CD1c-positive myeloid dendritic cell (primary cell): Measurements from ENCODE around the gene SLC25A3.
"Not testable (repeated sequence)": the region's sequence is repeated elsewhere in the genome, so short reads cannot be mapped to it uniquely, and the experiment has no call there.

Source experiments
- DNase-seq: peaks from one replicate; pipeline ENCODE4 v3.0.0-alpha.2; 2016; ENCODE audit errors: extremely low spot score

The SLC25A3 gene

DNA sequence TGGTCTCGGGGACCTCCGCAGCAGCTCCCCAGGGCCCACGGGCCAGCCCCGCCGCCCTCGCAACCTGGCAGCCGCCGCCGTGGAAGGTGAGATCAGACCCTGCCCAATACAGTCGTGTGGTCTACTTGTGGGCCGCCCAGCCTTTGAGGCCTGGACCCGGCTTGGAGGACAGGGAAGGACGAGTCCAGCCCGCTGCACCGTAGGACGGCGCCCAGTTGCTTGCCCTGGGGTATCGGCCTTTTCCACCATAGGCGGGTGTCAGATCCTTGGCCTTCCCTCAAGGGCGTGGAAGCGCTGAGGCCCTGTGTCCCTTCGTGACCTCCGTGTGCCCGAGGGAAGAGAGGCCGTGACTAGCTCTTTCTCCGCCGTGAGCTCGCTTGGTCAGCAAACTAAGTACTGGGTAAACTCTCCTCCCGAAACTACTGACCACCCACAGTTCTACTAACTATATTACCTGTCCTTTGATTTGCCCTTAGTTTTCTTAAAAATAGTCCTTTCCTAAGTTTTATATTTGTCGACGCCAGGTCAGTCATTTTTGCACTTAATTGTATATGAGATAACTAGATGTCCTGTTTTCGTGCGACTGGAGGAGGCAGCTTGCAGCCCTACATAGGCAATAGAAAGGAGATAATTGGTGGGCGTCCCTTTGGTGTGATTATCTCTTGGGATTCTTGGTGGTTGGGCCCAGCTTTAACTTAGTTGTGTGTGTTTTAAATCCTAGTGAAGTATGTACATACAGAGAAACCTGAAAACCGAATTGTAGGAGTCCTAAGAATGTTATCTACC, 757 bp downstream of the SLC25A3 start:
- peak; percentile 57 for DNase-seq

DNA sequence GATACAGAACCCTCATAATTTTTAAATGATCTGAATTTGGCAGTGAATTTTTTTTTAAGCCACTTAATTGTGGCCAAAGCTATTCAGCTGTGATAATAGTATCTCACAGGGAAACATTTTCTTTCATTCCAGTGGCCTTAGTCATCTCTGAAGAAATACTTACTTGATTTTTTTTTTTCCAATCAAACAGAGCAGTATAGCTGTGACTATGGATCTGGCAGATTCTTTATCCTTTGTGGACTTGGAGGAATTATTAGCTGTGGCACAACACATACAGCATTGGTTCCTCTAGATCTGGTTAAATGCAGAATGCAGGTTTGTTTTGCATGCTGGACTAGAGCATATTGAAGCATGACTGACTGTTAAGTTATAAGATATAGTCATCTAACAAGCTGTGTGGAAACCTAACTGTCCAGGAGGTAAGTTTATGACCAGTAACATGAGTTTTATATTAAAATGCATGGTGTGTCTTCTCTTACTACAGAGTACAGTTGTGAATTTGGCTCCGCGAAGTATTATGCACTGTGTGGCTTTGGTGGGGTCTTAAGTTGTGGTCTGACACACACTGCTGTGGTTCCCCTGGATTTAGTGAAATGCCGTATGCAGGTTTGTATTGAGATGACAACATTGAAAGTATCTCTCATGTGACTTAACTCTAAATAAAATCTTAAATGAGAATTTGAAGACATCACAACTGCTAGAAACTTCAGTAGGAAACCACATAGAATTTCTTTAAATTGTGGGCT, 1.9 kb downstream of the SLC25A3 start:
- no peak for DNase-seq

DNA sequence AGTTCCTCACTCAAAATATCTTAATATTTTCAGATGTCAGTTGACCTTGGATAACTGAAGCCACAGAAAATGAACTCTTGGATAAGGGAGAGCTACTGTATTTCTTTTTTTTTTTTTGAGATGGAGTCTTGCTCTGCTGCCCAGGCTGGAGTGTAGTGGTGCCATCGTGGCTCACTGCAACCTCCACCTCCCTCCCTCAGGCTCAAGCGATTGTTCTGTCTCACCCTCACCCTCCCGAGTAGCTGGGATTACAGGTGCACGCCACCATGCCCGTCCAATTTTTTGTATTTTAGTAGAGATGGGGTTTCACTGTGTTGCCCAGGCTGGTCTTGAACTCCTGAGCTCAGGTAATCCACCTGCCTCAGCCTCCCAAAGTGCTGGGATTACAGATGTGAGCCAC, 3.8 kb downstream of the SLC25A3 start:
- not testable (repeated sequence) for DNase-seq

DNA sequence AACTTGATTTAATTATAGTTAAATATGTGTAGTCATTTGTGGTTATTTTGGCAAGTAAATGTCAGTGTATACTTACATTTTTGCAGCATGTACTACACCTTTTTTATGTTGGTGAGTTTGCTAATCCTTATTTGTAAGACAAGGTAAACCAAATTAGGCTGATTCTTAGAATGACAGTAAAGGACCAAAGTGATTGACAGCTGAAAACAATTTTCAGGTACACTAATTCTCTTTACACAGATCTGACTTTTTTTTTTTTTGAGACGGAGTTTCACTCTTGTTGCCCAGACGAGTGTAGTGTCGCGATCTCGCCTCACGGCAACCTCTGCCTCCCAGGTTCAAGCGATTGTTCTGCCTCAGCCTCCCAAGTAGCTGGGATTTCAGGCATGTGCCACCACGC, 8.4 kb downstream of the SLC25A3 start:
- DNase-seq = no peak

DNA sequence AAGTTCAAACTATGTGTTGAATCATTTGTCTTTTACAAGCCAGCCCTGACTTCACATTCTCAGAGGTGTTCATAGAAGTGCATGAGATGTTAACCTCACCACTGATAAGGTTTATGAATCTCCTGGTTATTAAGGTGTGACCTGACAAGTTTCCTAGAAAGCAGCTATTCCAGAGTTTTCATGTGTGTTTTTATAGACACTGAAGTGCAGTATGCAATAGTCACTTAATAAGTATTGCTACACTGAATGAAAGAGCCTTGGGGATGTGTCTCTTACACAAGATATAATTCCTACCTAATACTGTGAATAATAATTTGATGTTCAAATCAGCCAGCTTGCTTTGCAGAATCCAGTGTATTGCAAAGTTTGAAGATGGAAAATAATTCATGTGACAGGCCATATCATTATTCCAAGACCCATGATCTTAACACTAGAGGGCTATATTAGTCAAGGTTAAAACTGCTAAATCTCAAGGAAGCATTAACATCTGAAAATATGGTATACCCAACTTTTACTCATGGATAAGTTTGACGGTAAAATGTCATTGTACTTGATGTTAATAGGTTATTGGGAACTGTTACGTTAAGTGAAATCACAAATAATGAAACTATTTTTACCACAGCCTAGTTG, 13.0 kb downstream of the SLC25A3 start:
- no peak for DNase-seq

DNA sequence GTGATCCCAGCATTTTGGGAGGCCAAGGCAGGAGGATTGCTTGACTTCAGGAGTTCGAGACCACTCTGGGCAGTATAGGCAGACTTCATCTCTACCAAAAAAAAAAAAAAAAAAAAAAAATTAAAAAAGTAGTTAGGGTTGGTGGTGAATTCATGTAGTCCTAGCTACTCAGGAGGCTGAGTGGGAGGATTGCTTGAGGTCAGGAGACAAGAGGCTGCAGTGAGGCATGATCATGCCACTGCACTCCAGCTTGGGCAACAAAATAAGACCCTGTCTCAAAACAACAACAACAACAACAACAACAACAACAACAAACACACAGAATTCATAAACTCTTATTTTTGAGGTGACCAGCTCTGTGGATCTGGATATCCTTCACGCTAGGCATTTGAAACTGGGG, 17.1 kb downstream of the SLC25A3 start:
- no peak for DNase-seq

DNA sequence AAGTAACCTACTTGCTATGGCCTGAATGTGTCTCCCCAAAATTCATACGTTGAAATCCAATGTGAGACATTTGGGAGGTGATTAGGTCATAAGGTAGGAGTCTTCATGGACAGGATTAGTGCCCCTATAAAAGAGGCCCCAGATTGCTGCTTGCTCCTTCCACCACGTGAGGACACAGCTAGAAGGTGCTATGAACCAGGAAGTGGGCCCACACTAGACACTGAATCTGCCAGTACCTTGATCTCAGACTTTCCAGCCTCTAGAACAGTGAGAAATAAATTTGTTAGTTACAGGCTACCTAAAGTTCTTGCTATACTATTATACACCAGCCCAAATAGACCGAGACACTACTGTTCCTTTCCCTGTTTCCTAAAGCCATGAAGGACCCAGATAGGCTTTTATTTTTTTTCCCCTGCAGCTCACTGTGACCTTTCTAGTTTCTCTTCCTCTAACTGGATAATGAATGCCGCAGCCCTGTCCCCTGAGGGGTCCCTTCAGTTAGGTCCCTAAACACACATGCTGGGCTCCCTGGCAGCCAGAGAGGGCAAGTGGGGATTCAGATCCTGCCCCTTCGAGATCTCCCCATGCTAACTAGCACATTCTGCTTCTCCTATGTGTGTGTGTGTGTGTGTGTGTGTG, 19.3 kb downstream of the SLC25A3 start:
- DNase-seq = peak; percentile 63

DNA sequence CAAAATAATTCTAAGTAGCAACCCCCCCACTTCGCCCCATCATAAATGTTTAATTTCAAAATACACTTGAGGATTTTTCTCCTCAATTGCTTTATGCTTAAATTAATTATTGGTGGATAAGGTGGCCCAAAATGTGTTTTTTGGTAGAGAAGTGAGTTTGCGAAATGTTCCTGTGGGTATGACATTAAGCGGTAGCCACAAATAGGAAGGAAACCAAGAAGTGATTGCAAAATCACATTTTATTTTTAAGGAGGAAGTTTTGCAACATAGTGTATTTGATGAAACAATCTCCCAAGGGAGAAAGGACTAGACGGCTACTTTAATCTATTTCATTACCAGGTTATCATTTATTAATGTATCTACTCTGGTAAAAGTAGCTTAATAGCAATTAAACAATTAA, 25.5 kb downstream of the SLC25A3 start:
- DNase-seq = peak; percentile 88

DNA sequence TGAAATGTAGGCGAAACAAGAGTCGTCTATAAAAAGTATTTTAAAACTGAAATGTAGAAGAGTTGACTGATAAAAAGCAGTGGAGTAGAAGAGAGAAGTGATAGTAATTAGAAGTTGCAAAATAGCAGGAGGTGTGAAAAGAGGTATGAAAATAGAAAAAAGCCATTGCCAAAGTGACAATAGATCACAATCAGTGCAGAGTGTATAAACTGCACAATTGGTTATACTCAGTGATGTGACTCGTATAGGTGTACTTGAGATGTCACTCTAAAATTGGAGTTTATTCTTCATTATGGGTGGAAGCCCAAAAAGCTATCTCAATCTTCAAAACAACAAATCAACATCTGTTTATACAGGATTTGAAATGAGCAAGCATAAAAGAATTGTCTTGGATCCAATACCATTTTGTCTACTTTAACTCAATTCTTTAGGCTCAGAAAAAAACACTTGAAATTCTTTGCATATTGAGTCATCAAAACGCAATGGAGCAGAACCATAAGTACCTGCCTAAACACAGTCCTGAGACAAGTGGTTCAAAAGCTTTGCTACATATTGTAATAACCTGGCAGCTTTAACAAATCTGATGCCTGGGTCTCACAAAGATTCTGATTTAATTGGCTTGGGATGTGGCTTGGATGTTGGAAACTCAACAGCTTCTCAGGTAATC, 42.3 kb downstream of the SLC25A3 start:
- DNase-seq = no peak

DNA sequence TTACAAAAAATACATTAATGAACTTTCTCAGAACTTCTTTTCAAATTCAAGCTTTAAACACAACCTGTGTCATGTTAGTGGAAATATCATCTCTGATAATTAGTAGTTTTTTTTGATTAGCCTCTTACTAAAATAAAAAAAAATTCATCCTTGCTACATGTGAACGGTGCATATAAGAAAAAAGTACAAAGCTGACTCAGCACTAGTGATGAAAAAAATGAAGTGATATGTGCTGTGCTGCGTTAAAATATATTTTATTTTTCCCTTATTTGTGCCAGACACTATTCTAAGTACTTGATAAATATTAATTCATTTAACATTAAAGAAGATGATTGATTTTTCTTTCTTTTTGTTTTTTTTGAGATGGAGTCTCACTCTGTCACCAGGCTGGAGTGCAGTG, 43.6 kb downstream of the SLC25A3 start:
- no peak for DNase-seq

DNA sequence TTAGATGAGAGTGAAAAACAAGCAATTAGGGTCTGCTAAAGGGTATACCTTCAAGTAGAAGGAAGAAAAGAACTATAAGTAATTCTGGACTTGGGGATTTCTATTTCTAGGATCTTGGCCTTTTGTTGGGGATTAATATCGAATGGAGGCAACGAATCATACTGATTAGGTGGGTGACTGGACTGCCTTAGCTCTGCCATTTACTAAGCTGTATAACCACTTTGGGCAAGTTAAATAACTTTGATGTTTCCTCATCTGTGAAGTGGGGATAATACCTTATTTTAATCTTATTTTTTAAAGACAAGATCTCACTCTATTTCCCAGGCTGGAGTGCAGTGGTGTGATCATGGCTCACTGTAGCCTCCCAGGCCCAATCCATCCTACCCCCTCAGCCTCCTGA, 44.5 kb downstream of the SLC25A3 start:
- no peak for DNase-seq

DNA sequence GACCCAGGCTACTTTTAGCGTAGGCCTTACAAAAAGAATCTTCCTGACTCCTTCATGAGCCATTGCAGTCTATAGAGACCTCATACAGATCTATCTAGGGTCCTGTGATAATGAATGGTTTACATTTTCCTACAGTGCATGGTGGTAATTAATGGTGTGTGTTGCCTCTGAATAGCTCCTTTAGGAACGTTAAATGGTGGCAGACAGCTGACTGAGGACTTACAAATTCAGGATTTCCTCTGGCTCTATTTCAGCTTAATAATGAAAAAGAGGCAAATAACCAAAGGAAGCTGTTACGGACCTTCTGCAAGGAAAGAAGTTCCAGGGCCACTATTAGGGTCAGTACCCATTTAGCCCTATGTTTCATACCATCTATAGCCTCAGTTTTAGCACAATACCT, 46.0 kb downstream of the SLC25A3 start:
- DNase-seq = no peak

DNA sequence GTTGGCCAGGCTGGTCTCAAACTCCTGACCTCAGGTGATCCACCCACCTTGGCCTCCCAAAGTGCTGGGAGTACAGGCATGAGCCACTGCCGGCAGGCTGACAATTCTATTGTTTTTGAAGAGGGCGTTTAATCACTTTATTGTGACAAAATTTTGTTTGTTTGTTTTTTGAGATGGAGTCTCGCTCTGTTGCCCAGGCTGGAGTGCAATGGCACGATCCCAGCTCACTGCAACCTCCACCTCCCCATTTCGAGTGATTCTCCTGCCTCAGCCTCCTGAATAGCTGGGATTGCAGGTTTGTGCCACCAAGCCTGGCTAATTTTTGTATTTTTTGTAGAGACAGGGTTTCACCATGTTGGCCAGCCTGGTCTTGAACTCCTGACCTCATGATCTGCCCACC, 49.3 kb downstream of the SLC25A3 start:
- DNase-seq = not testable (repeated sequence)

DNA sequence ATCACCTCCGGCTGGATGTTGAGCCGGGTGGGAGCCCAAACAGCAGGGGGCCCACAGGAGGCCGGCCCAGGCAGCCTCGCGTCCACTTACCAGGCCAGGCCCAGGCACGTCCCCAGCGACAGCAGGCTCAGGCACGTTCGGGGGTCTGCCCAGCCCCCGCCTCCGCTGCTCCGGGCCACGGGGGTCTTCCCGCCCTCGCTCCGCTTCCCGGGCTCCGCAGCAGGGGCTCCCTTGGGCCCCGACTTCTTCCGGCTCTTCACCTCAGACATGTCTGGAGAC, 50.9 kb downstream of the SLC25A3 start:
- DNase-seq = no peak

DNA sequence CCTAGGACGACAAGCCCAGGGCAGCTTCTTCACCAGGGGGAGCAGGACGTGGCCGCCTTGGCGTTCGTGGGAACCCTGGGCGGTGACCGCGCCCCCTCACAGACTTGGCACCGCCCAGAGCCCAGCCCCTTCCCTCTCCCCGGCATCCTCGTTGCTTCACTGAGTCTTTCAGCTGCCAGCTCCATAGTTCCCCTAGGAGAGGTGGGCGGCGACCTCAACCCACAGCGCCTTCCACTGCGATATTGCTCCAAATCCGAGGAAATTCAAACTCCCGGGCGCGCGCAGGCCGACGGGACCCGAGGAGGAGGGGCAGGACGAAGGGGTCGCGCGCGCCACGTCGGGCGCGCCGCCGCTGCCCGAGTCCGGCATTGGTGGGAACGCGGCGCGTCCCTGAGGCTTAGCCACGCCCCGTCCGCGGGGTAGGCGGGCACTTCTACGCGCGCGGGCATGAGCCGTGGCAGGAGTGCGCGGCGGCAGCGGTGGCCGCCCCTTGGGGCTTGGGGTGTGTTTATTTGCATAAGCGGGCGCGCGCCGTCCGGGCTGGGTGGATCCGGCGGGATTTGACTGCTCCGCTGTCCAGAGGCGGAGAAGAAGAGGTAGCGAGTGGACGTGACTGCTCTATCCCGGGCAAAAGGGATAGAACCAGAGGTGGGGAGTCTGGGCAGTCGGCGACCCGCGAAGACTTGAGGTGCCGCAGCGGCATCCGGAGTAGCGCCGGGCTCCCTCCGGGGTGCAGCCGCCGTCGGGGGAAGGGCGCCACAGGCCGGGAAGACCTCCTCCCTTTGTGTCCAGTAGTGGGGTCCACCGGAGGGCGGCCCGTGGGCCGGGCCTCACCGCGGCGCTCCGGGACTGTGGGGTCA, 51.5 kb downstream of the SLC25A3 start, which contains the start of the genes APAF1 and IKBIP:
Gene APAF1, plus strand, starts transcription at position 579 of the 860 bp plus-strand sequence. CDS start 3,070 bp downstream, outside the sequence.
Gene IKBIP, minus strand, starts transcription at position 77 of the 860 bp plus-strand sequence. CDS start 87 bp downstream, outside the sequence.
- peak; percentile 99 for DNase-seq

DNA sequence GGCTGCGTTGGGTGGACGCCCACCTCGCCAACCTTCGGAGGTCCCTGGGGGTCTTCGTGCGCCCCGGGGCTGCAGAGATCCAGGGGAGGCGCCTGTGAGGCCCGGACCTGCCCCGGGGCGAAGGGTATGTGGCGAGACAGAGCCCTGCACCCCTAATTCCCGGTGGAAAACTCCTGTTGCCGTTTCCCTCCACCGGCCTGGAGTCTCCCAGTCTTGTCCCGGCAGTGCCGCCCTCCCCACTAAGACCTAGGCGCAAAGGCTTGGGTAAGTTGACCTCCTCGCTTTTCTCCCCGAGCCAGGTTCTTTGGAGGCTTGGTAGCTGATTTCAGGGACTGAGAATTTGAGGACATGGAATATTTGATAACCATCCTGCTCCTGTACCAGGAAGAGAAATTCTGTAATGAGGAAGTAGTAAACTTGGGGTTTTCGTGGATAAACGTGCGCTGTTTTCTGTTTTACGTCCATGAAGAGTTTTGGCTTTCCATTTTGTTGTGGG, 52.1 kb downstream of the SLC25A3 start:
- peak; percentile 56 for DNase-seq

DNA sequence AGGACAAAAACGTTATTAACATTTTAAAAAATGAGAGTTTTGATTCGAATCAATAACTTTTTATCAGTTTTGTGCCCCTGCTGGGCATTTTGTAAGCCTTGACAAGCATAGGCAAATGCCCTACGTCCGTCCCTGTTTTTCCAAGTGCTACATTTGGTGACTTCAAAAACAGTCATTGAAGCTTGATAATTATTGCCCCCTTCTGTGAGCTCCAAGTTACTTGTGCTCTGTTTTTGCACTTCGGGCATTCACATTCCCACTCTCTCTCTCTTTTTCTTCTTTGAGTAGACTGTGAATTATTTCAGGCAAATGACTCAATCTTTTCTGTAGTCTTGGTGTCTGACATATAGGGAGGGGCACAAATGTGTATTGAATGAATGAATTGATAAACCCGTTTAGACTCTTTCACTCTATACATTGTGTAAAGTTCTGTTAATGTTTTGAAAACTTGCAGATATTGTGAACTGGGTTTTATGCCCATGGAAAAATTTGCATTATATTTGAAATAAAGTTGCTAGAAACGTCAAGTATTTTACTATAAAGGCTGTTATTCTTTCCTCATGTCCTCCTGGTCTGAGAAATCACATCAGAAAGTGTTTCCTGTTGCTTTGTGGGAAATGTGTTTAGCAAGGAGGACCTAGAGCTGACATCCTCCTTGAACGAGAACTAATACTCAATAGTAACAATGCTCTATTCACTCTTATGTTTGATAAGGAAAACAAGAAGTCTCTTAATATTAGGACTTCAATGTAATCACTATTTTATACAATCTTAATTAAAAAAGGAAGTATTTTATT, 53.0 kb downstream of the SLC25A3 start:
- DNase-seq = peak; percentile 10

DNA sequence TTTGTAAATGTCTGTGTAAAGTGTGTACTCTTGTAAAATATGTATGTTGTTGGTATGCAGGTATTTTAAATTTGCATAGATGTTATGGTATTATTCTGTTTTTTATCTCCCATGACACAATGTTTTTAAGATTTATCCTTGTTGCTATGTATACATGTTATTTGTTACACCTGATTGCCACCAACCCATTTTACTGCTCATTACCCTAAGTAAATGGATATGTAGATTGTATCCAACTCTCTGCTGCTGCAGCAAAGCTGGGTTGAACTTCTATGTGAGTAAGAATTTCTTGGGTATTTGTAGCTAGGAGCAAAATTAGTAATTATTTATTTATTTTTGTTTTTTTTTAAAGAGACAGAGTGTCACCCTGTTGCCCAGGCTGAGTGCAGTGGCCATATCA, 57.8 kb downstream of the SLC25A3 start:
- no peak for DNase-seq

DNA sequence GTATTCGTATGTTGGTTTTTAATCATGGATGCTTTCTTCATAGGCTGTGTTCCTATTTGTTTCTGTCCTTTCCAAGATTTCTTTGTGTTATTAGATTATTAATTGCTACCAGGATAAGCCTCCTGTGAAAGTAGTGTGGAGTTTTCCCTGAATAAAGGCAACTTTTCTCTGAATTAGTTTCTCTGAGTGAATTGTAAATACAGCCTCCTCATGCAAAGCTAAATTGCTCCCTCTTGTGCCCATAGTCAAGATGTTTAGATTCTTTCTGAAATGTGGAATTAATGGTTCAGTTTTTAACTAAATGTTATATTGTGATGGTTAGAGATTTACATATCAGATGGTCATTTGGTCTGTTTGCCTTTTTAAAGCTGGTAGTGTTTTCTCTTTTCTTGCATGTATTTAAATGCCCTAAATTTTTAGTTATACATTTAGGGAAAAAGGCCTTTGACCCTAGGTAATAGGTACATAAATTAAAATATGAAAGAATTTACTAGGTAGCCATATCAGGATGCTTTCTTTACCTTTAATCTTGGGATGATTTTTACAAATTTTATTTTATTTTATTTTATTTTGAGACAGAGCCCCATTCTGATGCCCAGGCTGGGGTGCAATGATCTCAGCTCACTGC, 60.5 kb downstream of the SLC25A3 start:
- DNase-seq = peak; percentile 79
